Heart left ventricle (tissue), 13 donors: Measurements from ENCODE around the gene KLHL29.

ENCODE experiments used
- POLR2A ChIP-seq, 2 donors: fragments of 450-650 bp; IDR thresholded peaks; one replicate each; pipeline ENCODE4 v1.6.1; 2017; ENCODE audit warnings: antibody characterized with exemption in 2 of 2, mild to moderate bottlenecking in 2 of 2, moderate library complexity in 2 of 2
- TF ChIP-seq, protein P1 (sequence below), 12 donors: fragments of 200-600 bp; sonication (generic) in 4 of 12; IDR thresholded peaks; one replicate each; pipeline versions ENCODE4 v1.5.0 to v1.8.0; 2018 to 2022; ENCODE audit warnings: antibody characterized with exemption in 12 of 12, mild to moderate bottlenecking in 5 of 12
- donor health status: ischemic (EF 13 %, LVEDD 7.1; RV severe dilation, severe dysfunction).
- donor health status: DM: no; HTN: yes; CAD: no.
- donor health status: DM: no; HTN: no; CAD: no.
- donor health status: ischemic (EF 25% LVEDD 6.9; RV normal size, moderate dysfunction).
- donor health status: ischemic (EF 25% LVEDD 5.7; RV mildly dilated, moderate dysfunction).
- donor health status: ischemic (EF 35%, LVEDD 5.7; RV mildly dilated, moderate dysfunction).
- donor health status: nonischemic (EF 11% LVEDD 7.7; RV severe dilation, severe dysfunction).
- donor health status: DM: yes; HTN: yes; CAD: no.
- donor health status: PGD.
- donor health status: ischemic (EF 29% LVEDD 5.4; RV normal size, mild dysfunction).
- donor health status: nonischemic (EF 23%, LVEDD 6.1; RV moderate dilation, normal function).

DNA sequence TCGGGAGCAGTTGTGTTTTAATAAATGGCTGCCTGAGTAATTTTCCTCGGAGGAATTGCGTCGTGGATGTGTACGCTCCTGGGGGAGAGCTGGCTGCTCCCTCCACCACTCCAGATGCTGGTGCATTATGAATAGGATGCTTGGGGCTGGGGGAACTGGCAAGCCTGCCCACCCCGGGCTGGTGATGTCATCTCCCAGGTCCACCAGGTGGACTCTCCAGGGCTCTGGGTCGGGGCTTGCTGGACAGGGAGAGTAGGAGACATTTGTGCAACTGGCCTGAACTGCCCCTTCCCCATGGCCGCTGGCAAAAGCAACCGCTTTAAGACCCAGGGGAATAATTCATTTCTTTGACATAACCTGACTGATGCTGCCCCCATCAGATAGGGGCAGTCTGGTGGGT, 158.7 kb downstream of the KLHL29 start:
- TF ChIP-seq, protein P1, sequence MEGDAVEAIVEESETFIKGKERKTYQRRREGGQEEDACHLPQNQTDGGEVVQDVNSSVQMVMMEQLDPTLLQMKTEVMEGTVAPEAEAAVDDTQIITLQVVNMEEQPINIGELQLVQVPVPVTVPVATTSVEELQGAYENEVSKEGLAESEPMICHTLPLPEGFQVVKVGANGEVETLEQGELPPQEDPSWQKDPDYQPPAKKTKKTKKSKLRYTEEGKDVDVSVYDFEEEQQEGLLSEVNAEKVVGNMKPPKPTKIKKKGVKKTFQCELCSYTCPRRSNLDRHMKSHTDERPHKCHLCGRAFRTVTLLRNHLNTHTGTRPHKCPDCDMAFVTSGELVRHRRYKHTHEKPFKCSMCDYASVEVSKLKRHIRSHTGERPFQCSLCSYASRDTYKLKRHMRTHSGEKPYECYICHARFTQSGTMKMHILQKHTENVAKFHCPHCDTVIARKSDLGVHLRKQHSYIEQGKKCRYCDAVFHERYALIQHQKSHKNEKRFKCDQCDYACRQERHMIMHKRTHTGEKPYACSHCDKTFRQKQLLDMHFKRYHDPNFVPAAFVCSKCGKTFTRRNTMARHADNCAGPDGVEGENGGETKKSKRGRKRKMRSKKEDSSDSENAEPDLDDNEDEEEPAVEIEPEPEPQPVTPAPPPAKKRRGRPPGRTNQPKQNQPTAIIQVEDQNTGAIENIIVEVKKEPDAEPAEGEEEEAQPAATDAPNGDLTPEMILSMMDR (IDR thresholded peaks at IDR 0.05), result no peak
- no peak for TF ChIP-seq POLR2A (IDR thresholded peaks at IDR 0.05)
